GM23338 (cell line): Measurements from ENCODE around the gene FAF1. TPM values are rescaled to one million over a fixed set of nuclear protein-coding genes. Genes with fewer than 3 reads are reported as not detected.
"Not testable (repeated sequence)": the region's sequence is repeated elsewhere in the genome, so short reads cannot be mapped to it uniquely, and the experiment has no call there.

Experiments
- ATAC-seq: fragments of 200-7000 bp; cut with Tn5 transposase; 3 replicates; pipeline ENCODE4 v1.9.1; 2020
- DNase-seq: peaks from one replicate; pipeline ENCODE4 v3.0.0-alpha.2; 2015; ENCODE audit warnings: low spot score
- H2AFZ ChIP-seq: fragments of 200-600 bp; sonication (generic); 2 replicates; pipeline ENCODE4 v1.8.0; 2016; ENCODE audit warnings: antibody characterized with exemption, mild to moderate bottlenecking, moderate library complexity
- H3F3A ChIP-seq: fragments of 200-600 bp; sonication (generic); replicated peaks from 2 replicates; pipeline ENCODE4 v1.8.0; 2017; ENCODE audit warnings: antibody characterized with exemption, mixed run types, low read depth
- H3K27ac ChIP-seq: fragments of 200-600 bp; sonication (generic); 2 replicates; pipeline ENCODE4 v1.6.1; 2016; ENCODE audit warnings: low read depth
- H3K27me3 ChIP-seq: fragments of 200-600 bp; sonication (generic); 2 replicates; pipeline ENCODE4 v1.8.0; 2016; ENCODE audit warnings: mild to moderate bottlenecking, mixed run types, moderate library complexity; ENCODE audit not compliant: insufficient read depth
- H3K36me3 ChIP-seq: fragments of 200-600 bp; sonication (generic); 2 replicates; pipeline ENCODE4 v1.8.0; 2016; ENCODE audit warnings: mild to moderate bottlenecking; ENCODE audit not compliant: insufficient read depth
- H3K4me1 ChIP-seq: fragments of 200-600 bp; sonication (generic); 2 replicates; pipeline ENCODE4 v1.8.0; 2016; ENCODE audit warnings: mild to moderate bottlenecking, moderate library complexity; ENCODE audit not compliant: insufficient read depth
- H3K4me2 ChIP-seq: fragments of 200-600 bp; sonication (generic); 2 replicates; pipeline ENCODE4 v1.7.1; 2017; ENCODE audit warnings: mixed run types
- H3K4me3 ChIP-seq: fragments of 200-600 bp; sonication (generic); 2 replicates; pipeline ENCODE4 v1.6.1; 2016; ENCODE audit warnings: mixed run types
- H3K79me2 ChIP-seq: fragments of 200-600 bp; sonication (generic); replicated peaks from 2 replicates; pipeline ENCODE4 v1.8.0; 2017; ENCODE audit warnings: mild to moderate bottlenecking; ENCODE audit not compliant: insufficient read depth
- H3K9me2 ChIP-seq: fragments of 200-600 bp; sonication (generic); 2 replicates; pipeline ENCODE4 v1.8.0; 2017; ENCODE audit not compliant: insufficient read depth
- H4K20me1 ChIP-seq: fragments of 200-600 bp; sonication (generic); replicated peaks from 2 replicates; pipeline ENCODE4 v1.8.0; 2017; ENCODE audit warnings: mild to moderate bottlenecking; ENCODE audit not compliant: insufficient read depth
- H3K27ac Mint-ChIP-seq: 2 replicates; pipeline ENCODE4 v1.8.0; 2020; ENCODE audit warnings: inconsistent platforms, mild to moderate bottlenecking, moderate library complexity, mixed read lengths
- H3K27me3 Mint-ChIP-seq: 3 replicates; pipeline ENCODE4 v1.8.0; 2022; ENCODE audit warnings: low read depth, mild to moderate bottlenecking, moderate library complexity, mixed read lengths, inconsistent platforms; ENCODE audit not compliant: insufficient read depth, poor library complexity
- H3K36me3 Mint-ChIP-seq: 3 replicates; pipeline ENCODE4 v1.8.0; 2021; ENCODE audit warnings: low read depth, mild to moderate bottlenecking, inconsistent platforms, moderate library complexity, mixed read lengths
- H3K4me1 Mint-ChIP-seq: 3 replicates; pipeline ENCODE4 v1.8.0; 2020; ENCODE audit warnings: mild to moderate bottlenecking, inconsistent platforms, mixed read lengths
- H3K4me3 Mint-ChIP-seq: 3 replicates; pipeline ENCODE4 v1.8.0; 2021; ENCODE audit warnings: moderate library complexity, mild to moderate bottlenecking, inconsistent platforms, mixed read lengths
- H3K9me3 Mint-ChIP-seq: 3 replicates; pipeline ENCODE4 v1.8.0; 2020; ENCODE audit warnings: moderate library complexity, mild to moderate bottlenecking, inconsistent platforms, mixed read lengths
- CREB1 ChIP-seq: fragments of 250-450 bp; sonication (Bioruptor Pico); IDR thresholded peaks from 2 replicates; pipeline ENCODE4 v1.5.0; 2020; ENCODE audit warnings: low read depth, mild to moderate bottlenecking, moderate library complexity
- EZH2phosphoT487 ChIP-seq: fragments of 200-600 bp; sonication (generic); IDR thresholded peaks from one replicate; pipeline ENCODE4 v1.8.1; 2018; ENCODE audit warnings: antibody characterized with exemption; ENCODE audit not compliant: unreplicated experiment
- JUNB ChIP-seq: IDR thresholded peaks from one replicate; pipeline ENCODE4 v1.6.1; 2016; ENCODE audit warnings: antibody characterized with exemption; ENCODE audit not compliant: unreplicated experiment
- NANOG ChIP-seq: IDR thresholded peaks from 2 replicates; pipeline ENCODE4 v1.6.1; 2016; ENCODE audit warnings: antibody characterized with exemption, borderline replicate concordance
- POLR2AphosphoS5 ChIP-seq: IDR thresholded peaks from 2 replicates; pipeline ENCODE4 v1.6.1; 2016; ENCODE audit warnings: antibody characterized with exemption, low read depth
- REST ChIP-seq: IDR thresholded peaks from one replicate; pipeline ENCODE4 v1.6.1; 2018; ENCODE audit warnings: antibody characterized with exemption; ENCODE audit not compliant: unreplicated experiment
- ZNF331 ChIP-seq: fragments of 250-450 bp; sonication (Bioruptor Pico); IDR thresholded peaks from 2 replicates; pipeline ENCODE4 v1.5.0; 2020; ENCODE audit warnings: low read depth, mild to moderate bottlenecking, moderate library complexity
- ZNF462 ChIP-seq: fragments of 250-450 bp; sonication (Bioruptor Pico); IDR thresholded peaks from 2 replicates; pipeline ENCODE4 v1.5.0; 2020; ENCODE audit warnings: mild to moderate bottlenecking, moderate library complexity
- polyA plus RNA-seq: library from polyadenylated mRNA; unstranded; fragments of >200 nt; fragmentation: Nextera tagmentation; extraction: Ambion mirVana; gene quantifications from 2 replicates; pipeline ENCODE4 v1.2.1, GENCODE V29; 2016
- total RNA-seq: library from RNA; depleted of rRNA; stranded (reverse); fragments of >200 nt; shearing (Covaris generic); gene quantifications from 2 replicates; pipeline ENCODE4 v1.2.3, GENCODE V29; 2014
- TF ChIP-seq, protein P1 (sequence below), 2 experiments: fragments of 200-600 bp in 1 of 2; sonication (generic) in 1 of 2; conservative IDR thresholded peaks; 2 replicates each; pipeline versions ENCODE4 v1.5.1 to v1.6.1; 2016 to 2017; ENCODE audit warnings: antibody characterized with exemption in 2 of 2, low read depth in 2 of 2, mild to moderate bottlenecking in 2 of 2, moderate library complexity in 1 of 2
- TF ChIP-seq, protein P2 (sequence below): IDR thresholded peaks from 2 replicates; pipeline ENCODE4 v1.6.1; 2016; ENCODE audit warnings: antibody characterized with exemption

FAF1 gene
- total and polyA plus RNA-seq, 2 experiments from 2014 or later = 24.1 to 53.2 TPM

- ATAC-seq = not testable (repeated sequence)
Observed at GRCh38 chr1:50999375-50999774, 39.3 kb upstream of the FAF1 start.

GRCh38 chr1:50996083-50996482 is 36.0 kb upstream of the FAF1 start:
- Mint-ChIP-seq H3K27me3 (no peaks in the 10 kb centered on the region), H3K4me3 (no peak overlapping the region), H3K27ac (no peak overlapping the region), H3K36me3 (no peaks in the 10 kb centered on the region), H3K9me3 (no peaks in the 10 kb centered on the region), H3K4me1 (no peaks in the 10 kb centered on the region)
- H2AFZ ChIP-seq = no peak overlapping the region
- no peaks in the 10 kb centered on the region for H3K4me1 ChIP-seq
- no peak for DNase-seq
- no peaks in the 10 kb centered on the region for H3K79me2 ChIP-seq
- no peak overlapping the region for H3K27ac ChIP-seq
- no peaks in the 10 kb centered on the region for H3K9me2 ChIP-seq
- H3F3A ChIP-seq = no peaks in the 10 kb centered on the region
- no peaks in the 10 kb centered on the region for H4K20me1 ChIP-seq
- H3K36me3 ChIP-seq = no peaks in the 10 kb centered on the region
- no peaks in the 10 kb centered on the region for H3K27me3 ChIP-seq
- H3K4me2 ChIP-seq = no peak overlapping the region
- no peak for ATAC-seq
- no peak overlapping the region for H3K4me3 ChIP-seq
- TF ChIP-seq ZNF331 (CRISPR knock-in tag) (no peak), POLR2AphosphoS5 (no peak), REST (no peak), JUNB (no peak), ZNF462 (CRISPR knock-in tag) (no peak), EZH2phosphoT487 (no peak), CREB1 (CRISPR knock-in tag) (no peak), NANOG (no peak)
- TF ChIP-seq, protein P1, sequence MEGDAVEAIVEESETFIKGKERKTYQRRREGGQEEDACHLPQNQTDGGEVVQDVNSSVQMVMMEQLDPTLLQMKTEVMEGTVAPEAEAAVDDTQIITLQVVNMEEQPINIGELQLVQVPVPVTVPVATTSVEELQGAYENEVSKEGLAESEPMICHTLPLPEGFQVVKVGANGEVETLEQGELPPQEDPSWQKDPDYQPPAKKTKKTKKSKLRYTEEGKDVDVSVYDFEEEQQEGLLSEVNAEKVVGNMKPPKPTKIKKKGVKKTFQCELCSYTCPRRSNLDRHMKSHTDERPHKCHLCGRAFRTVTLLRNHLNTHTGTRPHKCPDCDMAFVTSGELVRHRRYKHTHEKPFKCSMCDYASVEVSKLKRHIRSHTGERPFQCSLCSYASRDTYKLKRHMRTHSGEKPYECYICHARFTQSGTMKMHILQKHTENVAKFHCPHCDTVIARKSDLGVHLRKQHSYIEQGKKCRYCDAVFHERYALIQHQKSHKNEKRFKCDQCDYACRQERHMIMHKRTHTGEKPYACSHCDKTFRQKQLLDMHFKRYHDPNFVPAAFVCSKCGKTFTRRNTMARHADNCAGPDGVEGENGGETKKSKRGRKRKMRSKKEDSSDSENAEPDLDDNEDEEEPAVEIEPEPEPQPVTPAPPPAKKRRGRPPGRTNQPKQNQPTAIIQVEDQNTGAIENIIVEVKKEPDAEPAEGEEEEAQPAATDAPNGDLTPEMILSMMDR (conservative IDR thresholded peaks at IDR 0.05; ENCODE audit: low read depth in 2 of 2) = no peak
- TF ChIP-seq, protein P2, sequence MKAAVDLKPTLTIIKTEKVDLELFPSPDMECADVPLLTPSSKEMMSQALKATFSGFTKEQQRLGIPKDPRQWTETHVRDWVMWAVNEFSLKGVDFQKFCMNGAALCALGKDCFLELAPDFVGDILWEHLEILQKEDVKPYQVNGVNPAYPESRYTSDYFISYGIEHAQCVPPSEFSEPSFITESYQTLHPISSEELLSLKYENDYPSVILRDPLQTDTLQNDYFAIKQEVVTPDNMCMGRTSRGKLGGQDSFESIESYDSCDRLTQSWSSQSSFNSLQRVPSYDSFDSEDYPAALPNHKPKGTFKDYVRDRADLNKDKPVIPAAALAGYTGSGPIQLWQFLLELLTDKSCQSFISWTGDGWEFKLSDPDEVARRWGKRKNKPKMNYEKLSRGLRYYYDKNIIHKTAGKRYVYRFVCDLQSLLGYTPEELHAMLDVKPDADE = no peak

More at GRCh38 chr1:50999375-50999774, 39.3 kb upstream of the FAF1 start:
- not testable (repeated sequence) for H3K36me3 ChIP-seq, H3K4me1 ChIP-seq, H3K27me3 Mint-ChIP-seq, DNase-seq, H3K27me3 ChIP-seq, H3K4me3 Mint-ChIP-seq, H3K79me2 ChIP-seq, H2AFZ ChIP-seq, H3K9me3 Mint-ChIP-seq, H3K36me3 Mint-ChIP-seq, H3K4me1 Mint-ChIP-seq, H3K4me3 ChIP-seq, H3K4me2 ChIP-seq, H3K27ac Mint-ChIP-seq, H3K27ac ChIP-seq, H4K20me1 ChIP-seq, H3K9me2 ChIP-seq, H3F3A ChIP-seq
